HG03457 (cell line): ENCODE measurements around the gene MDM4.

Experiments
- ATAC-seq: cut with Tn5 transposase; IDR thresholded peaks from one replicate; pipeline ENCODE4 v1.9.1; 2021; ENCODE audit warnings: moderate number of reproducible peaks; ENCODE audit not compliant: unreplicated experiment

Gene MDM4

DNA sequence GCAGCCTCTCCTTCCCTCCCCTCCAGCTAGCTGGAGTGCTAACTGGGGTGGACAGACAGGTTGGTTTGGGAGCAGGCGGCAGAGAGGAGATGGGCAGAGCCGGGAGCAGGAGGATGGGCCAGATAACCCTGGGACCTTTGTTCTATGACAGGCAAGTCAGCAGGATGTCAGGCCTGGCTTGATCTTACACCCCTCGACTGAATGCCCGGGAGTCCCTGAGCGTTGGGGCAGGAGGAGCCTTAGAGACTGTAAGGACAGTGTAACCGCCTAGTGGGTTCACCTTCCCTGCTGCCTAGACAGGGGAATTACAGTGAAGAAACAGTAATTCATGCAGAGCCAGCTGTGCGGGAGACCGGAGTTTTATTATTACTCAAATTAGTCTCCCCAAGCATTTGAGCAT lies 60.2 kb downstream of the MDM4 start:
- ATAC-seq = no peak

DNA sequence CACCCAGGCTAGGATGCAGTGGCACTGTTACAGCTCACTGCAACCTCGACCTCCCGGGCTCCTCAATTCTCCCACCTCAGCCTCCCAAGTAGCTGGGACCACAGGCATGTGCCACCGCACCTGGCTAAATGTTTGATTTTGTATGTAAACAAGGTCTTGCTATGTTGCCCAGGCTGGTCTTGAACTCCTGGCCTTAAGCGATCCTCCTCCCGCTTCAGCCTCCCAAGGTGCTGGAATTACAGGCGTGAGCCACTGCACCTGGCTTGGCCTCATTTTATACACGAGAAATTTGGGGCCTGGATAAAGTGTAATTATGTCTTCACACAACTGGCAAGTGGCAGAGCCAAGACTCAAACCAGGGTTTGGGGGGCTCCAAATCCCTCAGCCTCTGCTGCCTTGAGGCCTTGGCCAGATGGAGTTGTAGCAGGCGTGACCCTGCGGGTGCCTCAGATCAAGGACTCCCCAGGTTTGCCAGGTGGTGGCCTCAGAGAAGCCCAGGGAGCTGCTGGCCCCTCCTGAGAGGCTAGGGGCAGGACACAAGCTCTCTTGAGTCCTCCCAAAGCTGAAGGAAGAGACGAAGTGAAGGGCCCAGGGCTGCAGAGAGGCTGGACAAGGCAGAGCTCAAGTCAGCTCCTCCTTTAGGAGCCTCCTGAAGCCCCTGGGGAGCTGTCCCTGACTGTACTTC lies 61.7 kb downstream of the MDM4 start:
- ATAC-seq = no peak

DNA sequence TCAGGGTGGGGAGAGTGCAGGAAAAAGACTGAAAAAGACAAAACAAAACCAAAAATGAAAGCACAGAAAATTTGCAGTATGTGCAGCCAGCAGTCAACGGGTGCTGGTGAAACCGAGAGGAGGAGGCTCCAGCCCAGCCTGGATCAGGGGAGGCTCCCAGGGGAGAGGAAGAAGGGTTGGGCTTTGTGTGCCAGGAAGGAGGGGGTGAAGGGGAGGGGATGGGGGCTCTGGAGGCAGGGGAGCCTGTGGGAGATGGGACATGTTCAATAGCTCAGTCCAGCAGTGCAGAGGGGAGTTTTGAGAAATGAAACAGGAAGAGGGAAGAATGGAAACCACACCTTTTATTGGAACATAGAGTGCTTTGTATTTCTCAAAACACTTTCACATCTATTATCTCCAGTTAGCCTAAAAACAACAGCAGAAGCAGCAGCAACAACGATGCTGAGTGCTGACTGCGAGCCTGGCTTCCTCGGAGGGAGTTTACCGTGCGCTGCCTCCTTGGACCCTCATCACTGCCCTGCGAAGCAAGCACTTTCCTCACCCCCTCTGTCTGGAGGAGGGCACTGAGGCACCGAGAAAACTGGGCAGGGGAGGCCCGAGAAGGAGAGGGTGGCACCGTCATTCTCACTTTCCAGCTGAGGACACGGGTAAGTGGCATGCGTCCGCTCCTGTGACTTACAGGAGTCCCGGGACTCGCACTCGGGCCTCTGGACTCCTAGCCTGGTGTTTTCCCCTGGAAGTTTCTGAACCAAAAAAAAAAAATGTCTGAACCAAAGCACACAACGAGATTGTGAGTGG lies 62.9 kb downstream of the MDM4 start:
- ATAC-seq = no peak

DNA sequence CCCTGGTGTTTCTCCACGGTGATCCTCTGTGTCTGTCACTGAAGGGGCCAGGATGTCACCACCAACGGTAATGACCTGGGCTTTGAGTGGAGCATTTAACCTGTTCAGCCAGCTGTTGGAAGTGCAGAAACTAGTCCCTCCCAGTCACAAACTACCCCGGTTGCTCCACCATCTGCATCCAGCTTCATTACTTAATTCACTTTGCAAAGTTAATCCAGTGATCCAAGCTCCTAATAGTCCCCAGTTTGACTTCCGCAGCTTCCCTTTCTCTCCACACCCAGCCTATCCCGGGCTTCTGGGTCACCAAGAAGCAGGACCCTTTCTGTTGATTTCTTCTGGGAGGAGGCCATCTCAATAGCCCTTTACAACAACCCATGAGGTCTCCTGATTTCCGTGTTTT lies 63.5 kb downstream of the MDM4 start:
- ATAC-seq = no peak

DNA sequence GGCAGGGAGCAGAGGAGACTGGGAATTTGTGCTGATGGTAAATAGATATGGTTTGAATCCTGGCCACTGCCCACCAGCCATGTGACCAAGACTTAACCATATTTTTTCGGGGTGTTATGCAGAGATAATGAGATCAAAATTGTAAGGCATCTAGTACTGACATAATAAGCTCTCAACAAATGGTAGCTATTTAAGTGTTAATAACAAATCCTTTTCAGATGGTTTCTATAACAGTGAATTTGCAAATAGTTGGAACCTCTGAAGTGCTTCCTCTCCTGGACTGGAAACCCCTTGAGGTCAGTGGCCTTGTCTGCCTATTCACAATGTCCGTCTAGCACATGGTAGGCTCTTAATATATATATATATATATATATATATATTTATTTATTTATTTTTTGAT lies 64.7 kb downstream of the MDM4 start:
- ATAC-seq = no peak

DNA sequence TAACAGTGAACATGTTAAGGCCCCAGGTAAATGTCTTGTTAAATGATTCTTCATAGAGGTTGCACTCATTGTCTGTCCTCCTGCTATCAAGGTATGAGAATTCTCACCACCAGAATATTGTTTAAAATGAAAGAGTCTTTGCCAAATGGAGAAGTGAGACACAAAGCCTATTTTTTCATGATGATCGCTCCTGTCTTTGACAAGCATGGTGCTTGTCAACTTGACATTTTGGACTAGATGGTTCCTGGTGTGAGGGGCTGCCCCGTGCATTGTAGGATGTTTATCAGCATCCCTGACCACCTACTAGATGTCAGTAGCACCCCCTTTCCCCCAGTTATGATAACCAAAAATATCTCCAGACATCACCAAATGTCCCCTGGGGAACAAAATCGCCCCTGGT lies 65.6 kb downstream of the MDM4 start:
- ATAC-seq = no peak

DNA sequence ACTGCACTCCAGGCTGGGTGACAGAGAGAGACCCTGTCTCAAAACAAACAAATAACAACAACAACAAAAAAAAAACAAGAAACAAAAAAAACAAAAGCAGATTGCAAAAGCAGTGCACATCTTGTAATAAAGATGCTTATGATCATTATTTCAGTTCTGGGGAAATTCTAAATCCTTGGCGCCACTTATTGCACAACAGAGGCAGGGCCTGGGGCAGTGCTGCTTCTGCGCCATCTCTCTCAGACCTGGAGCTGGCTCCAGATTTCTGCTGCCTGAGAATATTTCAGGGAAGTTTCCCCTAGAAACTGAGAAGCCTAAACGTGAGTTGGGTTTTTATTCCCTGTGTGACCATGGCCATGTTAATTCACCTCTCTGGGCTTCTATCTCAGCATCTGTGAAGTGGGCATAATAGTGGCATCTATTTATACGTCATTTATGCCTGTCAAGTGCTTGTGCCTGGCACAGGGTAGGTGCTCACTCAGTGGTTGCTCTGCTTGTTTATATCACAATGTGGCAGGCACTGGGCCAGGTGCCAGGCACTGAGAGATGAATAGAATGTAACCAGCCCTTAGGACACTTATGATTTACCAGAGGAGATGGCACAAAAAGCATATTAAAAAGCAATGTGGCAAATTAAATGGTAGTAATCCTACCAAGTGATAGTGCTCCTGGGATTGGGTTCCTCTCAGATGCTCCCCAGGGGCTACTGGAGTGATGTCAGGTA lies 67.9 kb downstream of the MDM4 start:
- no peak for ATAC-seq

DNA sequence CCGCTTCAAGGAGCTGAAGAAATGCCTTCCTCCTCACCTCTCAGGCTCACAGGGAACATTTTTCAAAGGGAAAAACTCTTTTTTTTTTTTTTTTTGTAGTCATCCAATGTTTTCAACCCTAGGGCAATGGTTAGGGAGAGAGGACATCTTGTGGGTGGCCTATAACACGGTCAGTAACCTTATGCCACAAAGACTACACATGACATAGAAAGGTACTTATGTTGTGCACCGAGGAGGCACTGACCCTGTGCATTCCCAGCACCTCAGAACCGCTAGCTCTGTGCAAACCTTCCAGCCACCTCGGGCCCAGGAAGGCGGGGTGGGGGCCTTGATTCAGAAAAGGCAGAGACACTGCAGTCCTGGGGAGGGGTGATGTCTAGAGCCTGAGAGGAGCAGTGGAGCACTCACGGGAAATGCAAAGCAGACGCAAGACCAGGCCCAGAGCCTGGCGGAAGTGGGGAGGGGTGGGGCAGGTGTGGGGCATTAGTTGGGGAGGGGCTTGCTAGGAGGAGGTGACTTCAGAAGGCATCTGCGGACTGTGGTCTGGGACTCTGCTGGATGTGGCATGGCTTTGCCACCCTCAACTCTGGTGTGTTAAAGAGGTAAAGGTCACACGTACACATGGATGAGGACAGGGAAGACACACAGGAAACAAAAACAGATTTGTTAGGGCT lies 68.6 kb downstream of the MDM4 start:
- no peak for ATAC-seq

DNA sequence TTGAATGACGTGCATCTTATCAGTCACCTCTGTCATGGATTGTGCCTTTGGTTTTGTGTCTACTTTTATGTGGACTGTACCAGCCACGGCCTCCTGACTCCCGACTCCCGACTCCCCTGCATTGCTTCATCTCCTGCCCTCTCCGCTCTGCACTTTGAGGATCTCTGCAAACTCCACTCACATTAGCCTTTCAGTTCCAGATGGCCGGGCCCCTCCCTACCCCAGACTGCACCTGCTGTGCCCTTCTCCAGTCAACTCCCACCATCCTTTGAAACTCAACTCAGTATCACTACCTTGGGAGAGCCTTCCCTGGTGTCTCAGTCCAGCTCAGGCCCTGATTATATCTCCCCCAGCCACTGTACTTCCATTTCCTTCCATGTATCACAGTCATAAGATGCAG lies 71.4 kb downstream of the MDM4 start:
- ATAC-seq = no peak

DNA sequence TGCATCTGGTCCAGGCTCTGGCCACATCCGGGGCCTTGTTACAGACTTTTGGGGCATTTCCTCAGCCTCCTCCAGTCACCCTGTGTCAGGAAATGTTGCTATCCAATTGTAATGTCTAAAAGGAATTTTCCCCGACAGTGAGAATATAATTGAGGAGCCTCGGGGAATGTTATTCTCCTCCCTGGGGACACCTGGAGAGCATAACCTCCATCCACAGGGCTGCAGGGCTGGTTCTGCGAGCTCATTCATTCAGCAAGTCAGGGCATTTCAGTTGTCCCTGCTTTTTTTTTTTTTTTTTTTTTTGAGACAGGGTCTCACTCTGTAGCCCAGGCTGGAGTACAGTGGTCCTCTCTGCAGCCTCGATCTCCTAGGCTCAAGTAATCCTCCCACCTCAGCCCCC lies 72.6 kb downstream of the MDM4 start:
- ATAC-seq = no peak

DNA sequence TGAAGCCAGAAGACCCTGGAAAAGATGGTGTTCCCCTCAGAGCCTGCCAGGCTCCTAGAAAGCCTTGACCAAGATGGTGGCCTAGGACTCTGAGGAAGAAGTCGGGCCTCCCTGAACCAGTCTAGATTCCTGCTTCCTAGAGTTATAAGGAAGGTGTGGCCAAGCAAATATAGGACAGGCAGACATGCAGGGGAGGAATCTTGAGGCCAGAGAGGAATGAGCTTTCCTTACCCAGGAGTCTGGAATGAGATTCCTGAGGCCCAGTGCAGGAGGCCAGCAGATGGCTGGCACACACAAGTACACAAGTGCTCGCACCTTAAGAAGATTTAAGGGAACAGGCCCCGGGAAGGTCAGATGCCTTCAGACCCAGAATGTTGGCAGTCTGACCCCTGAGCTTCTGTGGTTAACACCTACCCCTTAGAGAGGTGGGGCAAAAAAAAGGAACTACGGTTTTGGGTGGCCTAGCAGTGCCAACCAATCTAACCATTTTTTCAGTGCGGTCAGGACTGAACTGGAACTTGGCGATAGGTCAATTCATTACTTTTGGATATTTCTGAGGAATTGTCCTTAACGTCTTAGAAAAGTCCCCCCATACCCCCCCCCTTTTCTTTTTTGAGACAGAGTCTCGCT lies 73.3 kb downstream of the MDM4 start:
- no peak for ATAC-seq

DNA sequence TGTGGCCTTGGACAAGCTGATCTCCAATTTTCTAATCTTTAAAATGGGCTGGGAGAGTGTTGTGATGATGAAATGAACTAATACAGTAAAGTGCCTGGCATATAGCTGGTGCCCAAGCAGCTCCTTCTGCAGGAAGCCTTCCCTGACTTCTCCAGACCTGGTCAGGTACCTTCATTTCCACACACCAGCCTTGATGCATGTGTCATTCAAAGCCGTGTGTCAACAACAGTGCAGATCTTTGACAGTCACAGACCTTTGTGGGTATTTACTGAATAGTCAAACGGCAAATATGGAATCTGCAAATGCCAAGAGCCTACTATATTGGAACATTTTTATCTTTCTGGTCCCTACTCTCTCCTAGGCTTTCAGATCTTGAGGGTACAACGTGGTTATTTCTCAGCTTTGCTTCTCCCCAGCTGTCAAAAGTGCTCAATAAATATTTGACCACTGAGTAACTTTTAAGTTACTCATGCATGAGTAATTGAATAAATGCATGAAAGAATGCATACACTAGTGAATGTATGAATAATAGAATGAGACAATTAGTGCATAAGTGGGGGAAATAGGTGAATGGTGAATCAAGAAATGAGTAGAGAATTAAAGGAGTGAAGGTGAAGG lies 75.4 kb downstream of the MDM4 start:
- ATAC-seq = no peak

DNA sequence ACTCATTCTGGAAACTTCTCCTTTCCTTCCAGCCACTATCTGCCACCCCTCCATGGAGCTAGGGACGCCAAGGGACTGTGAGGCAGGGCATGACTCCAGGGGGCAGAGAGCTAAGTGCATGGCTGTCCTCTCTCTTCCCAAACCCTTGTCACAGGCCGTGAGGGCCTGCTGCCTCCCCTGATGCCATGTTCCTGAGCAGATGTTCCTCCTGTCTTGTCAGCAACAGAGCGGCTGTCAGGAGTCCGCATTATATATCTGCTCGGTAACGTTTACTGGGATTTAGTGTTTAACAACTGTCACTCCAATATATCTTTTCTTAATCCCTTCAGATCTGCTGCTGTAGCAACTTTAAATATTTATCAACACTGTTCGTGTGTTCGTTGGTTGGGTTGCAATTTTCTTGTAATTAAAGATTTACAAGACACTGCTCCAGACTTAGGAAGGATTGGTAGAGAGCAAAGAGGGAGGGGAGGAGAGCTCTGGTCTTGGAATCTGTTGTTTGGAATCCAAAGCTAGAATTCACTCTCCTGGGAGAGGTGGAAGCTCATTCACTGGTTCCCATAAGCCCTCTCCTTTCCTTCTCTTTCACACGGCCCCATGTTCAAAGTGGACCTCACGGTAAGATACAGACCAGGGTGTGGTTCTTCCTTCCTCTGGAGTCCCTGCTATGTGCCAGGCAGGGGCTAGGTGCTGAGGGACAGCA lies 76.2 kb downstream of the MDM4 start:
- no peak for ATAC-seq

DNA sequence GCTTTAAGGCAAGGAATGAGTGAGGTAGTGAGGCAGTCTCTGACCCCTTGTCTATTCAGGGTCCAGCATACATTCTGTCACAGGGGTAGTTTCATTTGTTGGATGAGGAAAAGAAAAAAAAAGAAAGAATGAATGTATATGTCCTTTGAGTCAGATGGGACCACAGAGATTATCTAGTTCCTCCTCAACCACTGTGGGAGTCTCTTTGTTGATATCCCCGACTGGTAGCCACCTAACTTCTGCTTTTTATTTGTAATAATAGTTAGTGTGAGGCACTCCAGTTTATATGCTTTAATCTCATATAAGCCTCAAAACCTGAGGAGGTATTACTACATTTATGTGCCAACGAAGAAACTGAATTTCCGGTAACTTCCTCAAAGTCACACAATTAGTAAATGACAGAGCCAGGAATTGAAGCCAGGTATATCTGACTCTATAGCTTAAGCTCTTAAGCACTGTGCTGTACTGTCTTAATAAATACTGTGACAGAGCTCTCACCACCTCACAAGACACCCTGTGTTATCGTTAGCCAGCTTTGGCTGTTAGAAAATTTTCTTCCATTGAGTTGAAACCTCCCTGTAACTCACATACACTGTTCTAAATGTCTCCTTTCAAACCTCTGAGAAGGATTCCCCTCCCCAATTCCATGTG lies 82.2 kb downstream of the MDM4 start:
- ATAC-seq = no peak

DNA sequence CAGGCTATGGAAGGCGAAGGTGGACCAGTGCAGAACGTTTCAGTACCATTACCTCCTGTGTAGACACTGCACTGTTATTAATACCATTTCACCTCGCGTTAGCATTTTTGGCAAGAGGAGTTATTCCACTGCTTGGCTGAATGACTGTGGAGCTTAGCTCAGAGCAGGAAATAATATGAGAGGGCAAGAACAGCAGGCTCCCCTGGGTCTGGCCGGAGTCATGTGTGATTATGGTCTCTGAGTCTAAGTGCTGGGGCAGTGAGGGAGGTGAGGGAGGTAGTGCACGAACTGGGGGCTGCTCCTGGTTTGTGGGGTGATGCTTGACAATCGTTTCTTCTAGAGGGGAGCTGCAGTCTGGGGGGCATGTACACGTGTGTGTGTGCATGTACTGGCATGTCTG lies 82.9 kb downstream of the MDM4 start:
- ATAC-seq = no peak

DNA sequence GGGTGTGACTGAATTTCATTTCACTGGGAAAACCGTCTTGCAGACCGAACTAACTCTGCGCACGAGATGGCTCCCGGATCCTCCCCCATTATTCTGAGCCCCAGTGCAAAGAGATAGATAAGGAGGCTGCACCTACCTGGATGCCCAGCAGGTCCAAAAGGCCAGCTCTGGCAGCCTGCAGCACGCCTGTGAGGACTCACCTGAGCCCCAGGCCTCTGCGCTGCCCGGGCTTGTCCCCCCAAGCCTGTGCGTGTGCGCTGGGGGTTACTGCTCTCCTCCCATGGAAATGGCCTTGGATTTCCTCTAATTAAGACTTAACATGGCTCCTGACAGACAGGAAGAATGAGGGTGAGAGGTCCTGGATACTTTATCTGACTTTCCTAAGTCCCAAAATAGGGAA lies 83.4 kb downstream of the MDM4 start:
- no peak for ATAC-seq

DNA sequence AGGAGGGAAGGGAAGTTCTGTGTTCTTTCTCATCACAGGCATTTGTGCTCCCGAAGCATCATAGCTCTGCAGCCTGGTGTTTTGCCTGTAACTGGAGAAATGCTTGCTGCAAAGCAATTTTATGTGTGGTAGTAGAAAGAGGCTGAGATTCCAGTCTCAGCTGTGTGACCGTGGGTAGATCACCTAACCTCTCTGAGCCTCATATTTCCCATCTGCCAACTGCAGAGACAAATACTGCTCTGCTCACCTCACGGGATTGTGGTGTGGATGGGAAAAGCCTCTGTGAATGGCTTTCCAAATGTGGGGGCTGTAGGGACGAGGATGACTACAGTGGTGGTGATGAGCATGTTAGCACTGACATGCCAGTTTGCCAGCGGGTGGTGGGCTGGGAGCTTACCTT lies 84.0 kb downstream of the MDM4 start:
- ATAC-seq = no peak

DNA sequence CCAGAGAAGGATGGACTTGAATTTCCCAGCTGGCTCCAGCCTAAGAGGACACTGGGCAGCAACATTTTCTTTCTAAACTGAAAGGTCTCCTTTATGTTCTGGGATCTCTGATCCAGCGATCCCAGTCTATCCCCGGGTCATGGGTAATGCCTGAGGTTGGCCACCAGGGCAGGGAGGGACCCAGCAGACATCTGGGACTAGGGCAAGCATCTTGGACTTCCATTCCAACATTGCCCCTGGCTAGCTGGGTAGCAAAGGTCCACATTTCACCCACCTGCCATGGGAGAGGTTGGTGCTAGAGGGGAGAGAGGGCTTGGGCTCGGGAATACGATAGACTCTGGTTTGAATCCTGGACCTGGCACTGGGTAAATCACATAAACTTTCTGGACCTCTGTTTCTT lies 84.8 kb downstream of the MDM4 start:
- ATAC-seq = no peak

DNA sequence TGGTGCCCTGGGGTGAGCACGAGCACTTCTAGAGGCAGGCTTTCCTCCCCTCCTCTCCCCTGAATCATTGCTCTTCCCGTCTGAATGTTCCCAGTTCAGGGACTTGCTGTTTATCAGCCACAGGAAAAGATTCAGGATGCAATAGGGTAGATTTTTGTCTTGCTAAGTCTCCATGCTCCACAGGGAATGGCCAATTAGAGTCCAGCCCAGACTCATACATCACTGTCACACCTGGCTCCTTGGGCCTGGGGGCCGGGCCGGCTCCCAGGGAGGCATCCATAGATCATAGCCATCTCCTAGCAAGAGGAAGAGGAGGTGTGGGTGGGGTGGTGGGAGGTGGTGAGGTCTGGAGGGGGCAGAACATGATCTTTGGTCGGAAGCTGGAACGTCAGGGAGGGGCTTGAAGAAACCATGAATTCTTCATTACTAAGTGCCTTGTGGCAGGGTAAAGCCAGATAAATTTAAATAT lies 85.9 kb downstream of the MDM4 start:
- no peak for ATAC-seq
